ENCODE results near the gene EIF2D.

The EIF2D gene

GRCh38 chr1:206547104-206547503 is 65.2 kb downstream of the EIF2D start:
- DNase-seq (ENCODE audit: low read depth) = no peak

GRCh38 chr1:206545351-206545750 is 66.9 kb downstream of the EIF2D start:
- DNase-seq (ENCODE audit: low read depth) = no peak

GRCh38 chr1:206544562-206545257 is 67.6 kb downstream of the EIF2D start:
- DNase-seq (ENCODE audit: low read depth) = peak; percentile 57

Measured in CMK (cell line).